ENCODE data around the gene GGTA1.

GGTA1 gene

DNA sequence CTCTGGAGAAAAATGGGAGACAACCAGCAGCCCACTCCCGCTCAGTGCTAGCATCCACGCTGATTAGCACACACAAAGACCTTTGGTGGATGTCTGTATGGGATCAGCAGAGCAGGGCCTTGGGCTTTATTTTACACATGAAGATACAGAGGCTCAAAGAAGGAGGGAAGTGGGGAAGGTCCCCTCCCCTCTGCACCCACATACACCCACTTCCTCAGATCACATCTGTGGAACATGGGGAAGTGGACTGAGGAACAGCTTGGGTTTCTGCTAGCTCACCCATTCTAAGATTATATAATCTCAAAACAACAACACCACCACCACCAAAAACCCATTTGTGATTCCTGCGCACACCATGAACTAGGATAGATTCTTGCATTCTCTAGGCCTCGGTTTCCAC is 14.0 kb downstream of the GGTA1 start:
- Histone ChIP-seq H3K4me1 (ENCODE audit: insufficient read depth, low read length, poor library complexity, severe bottlenecking) (no peaks in the 10 kb centered on the region), H3K79me2 (ENCODE audit: insufficient read depth, low read length) (no peaks in the 10 kb centered on the region), H3K9me3 (ENCODE audit: insufficient read depth, low read depth, low read length) (no peaks in the 10 kb centered on the region), H3K4me3 (ENCODE audit: low read length, poor library complexity, severe bottlenecking) (no peak overlapping the region), H2AFZ (ENCODE audit: low read length) (no peak overlapping the region), H3K36me3 (ENCODE audit: insufficient read depth, low read length) (no peaks in the 10 kb centered on the region), H4K20me1 (ENCODE audit: insufficient read depth, low read length, poor library complexity, severe bottlenecking) (no peaks in the 10 kb centered on the region), H3K9me2 (replicated peaks; ENCODE audit: low read depth, low read length) (no peaks in the 10 kb centered on the region), H3K4me2 (ENCODE audit: low read depth, low read length, poor library complexity, severe bottlenecking) (no peak overlapping the region), H3F3A (ENCODE audit: low read depth) (no peaks in the 10 kb centered on the region), H3K9ac (ENCODE audit: low read depth, low read length, poor library complexity, severe bottlenecking) (no peak overlapping the region), H3K27me3 (ENCODE audit: insufficient read depth, low read length, poor library complexity, severe bottlenecking) (no peaks in the 10 kb centered on the region)
- TF ChIP-seq EZH2phosphoT487 (IDR thresholded peaks at IDR 0.05; ENCODE audit: borderline replicate concordance), result no peak

DNA sequence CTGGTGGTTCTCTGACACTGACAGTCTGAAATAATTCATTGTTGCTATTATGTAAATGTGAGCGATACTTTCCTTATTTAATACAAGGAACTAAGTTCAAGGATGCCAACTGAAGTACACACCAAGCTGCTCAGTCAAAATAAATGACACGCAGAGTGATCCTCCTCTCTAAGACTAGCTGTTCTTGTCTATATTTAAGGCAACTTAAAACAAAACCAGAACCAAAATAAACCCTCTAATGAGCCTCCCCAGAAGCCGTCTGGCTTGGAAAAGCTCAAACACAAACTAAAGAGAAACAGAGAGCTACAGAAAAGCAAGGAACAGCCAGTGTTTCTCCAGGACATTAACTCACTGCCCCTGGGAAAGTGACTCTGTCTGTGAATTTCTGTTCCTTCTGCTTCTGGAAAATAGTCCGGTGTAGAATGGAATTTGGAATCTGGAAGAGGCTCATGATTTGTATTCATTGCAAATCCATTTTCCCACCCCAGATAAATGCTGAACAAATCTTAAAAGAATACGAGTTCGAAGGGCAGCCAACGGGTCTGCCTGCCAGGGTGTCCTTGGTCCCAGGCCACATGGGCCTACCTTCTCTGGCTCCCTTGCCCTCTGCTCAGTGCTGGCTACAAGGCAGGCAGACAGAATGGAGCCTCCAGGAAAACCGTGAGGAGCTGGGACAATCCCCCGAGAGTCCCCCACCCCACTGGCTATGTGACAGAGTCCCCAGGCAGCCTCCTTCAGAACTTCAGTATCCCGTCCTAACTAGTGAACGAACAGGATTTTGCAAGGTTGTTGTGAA is 14.8 kb downstream of the GGTA1 start:
- no peak overlapping the region for H3K4me2 ChIP-seq (ENCODE audit: low read depth, low read length, poor library complexity, severe bottlenecking)
- no peaks in the 10 kb centered on the region for H3K27me3 ChIP-seq (ENCODE audit: insufficient read depth, low read length, poor library complexity, severe bottlenecking)
- no peak overlapping the region for H3K4me3 ChIP-seq (ENCODE audit: low read length, poor library complexity, severe bottlenecking)
- no peak overlapping the region for H3K9ac ChIP-seq (ENCODE audit: low read depth, low read length, poor library complexity, severe bottlenecking)
- H3K79me2 ChIP-seq (ENCODE audit: insufficient read depth, low read length), result no peaks in the 10 kb centered on the region
- H2AFZ ChIP-seq (ENCODE audit: low read length), result no peak overlapping the region
- no peaks in the 10 kb centered on the region for H3K4me1 ChIP-seq (ENCODE audit: insufficient read depth, low read length, poor library complexity, severe bottlenecking)
- H3K36me3 ChIP-seq (ENCODE audit: insufficient read depth, low read length), result no peaks in the 10 kb centered on the region
- H3K9me3 ChIP-seq (ENCODE audit: insufficient read depth, low read depth, low read length), result no peaks in the 10 kb centered on the region
- H3K9me2 ChIP-seq (replicated peaks; ENCODE audit: low read depth, low read length), result no peaks in the 10 kb centered on the region
- TF ChIP-seq EZH2phosphoT487 (IDR thresholded peaks at IDR 0.05; ENCODE audit: borderline replicate concordance), result no peak
- TF ChIP-seq, protein P1, sequence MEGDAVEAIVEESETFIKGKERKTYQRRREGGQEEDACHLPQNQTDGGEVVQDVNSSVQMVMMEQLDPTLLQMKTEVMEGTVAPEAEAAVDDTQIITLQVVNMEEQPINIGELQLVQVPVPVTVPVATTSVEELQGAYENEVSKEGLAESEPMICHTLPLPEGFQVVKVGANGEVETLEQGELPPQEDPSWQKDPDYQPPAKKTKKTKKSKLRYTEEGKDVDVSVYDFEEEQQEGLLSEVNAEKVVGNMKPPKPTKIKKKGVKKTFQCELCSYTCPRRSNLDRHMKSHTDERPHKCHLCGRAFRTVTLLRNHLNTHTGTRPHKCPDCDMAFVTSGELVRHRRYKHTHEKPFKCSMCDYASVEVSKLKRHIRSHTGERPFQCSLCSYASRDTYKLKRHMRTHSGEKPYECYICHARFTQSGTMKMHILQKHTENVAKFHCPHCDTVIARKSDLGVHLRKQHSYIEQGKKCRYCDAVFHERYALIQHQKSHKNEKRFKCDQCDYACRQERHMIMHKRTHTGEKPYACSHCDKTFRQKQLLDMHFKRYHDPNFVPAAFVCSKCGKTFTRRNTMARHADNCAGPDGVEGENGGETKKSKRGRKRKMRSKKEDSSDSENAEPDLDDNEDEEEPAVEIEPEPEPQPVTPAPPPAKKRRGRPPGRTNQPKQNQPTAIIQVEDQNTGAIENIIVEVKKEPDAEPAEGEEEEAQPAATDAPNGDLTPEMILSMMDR (conservative IDR thresholded peaks at IDR 0.05; ENCODE audit: low read length), result no peak
- H3F3A ChIP-seq (ENCODE audit: low read depth), result no peaks in the 10 kb centered on the region
- H4K20me1 ChIP-seq (ENCODE audit: insufficient read depth, low read length, poor library complexity, severe bottlenecking), result no peaks in the 10 kb centered on the region

DNA sequence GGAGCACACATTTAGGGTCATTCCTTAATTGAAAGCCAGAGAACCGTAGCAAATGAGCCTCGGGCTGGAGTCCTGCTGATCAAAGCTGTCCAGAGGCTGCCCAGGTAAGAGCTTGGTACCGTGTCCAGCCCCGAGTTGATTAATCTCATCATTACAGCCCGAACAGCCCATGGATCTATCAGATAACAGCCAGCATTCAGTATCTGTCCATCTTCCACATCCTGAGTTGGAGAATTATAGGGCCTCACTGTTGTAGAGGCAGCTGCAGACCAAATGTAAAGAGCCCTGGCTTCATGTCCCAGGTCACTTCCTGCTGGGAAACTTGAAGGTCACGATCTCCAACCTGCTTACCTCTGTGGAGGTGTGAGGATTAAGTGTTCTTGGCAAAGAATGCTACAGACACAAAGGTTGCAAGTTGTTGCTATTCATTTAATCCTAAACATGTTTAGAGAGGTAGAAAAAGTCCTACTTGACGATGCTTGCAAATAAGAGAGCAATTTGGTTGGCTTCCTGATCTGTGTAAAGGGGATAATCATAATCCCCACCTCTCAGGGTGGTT is 16.1 kb downstream of the GGTA1 start:
- Histone ChIP-seq H3K36me3 (ENCODE audit: insufficient read depth, low read length) (no peaks in the 10 kb centered on the region), H3K9ac (ENCODE audit: low read depth, low read length, poor library complexity, severe bottlenecking) (no peak overlapping the region), H3K4me3 (ENCODE audit: low read length, poor library complexity, severe bottlenecking) (no peak overlapping the region), H2AFZ (ENCODE audit: low read length) (0 out of 2 replicates have a peak overlapping the region, but pooled peaks have one; percentile 21), H4K20me1 (ENCODE audit: insufficient read depth, low read length, poor library complexity, severe bottlenecking) (no peaks in the 10 kb centered on the region), H3K4me2 (ENCODE audit: low read depth, low read length, poor library complexity, severe bottlenecking) (no peak overlapping the region), H3K9me3 (ENCODE audit: insufficient read depth, low read depth, low read length) (no peaks in the 10 kb centered on the region), H3F3A (ENCODE audit: low read depth) (no peaks in the 10 kb centered on the region), H3K27me3 (ENCODE audit: insufficient read depth, low read length, poor library complexity, severe bottlenecking) (no peaks in the 10 kb centered on the region), H3K4me1 (ENCODE audit: insufficient read depth, low read length, poor library complexity, severe bottlenecking) (no peaks in the 10 kb centered on the region), H3K9me2 (replicated peaks; ENCODE audit: low read depth, low read length) (no peaks in the 10 kb centered on the region), H3K79me2 (ENCODE audit: insufficient read depth, low read length) (no peaks in the 10 kb centered on the region)
- TF ChIP-seq, protein P1 (conservative IDR thresholded peaks at IDR 0.05; ENCODE audit: low read length), result no peak
- TF ChIP-seq EZH2phosphoT487 (IDR thresholded peaks at IDR 0.05; ENCODE audit: borderline replicate concordance), result no peak

All from Loucy (cell line).